Measurements from ENCODE around the gene ST3GAL5.

DNA sequence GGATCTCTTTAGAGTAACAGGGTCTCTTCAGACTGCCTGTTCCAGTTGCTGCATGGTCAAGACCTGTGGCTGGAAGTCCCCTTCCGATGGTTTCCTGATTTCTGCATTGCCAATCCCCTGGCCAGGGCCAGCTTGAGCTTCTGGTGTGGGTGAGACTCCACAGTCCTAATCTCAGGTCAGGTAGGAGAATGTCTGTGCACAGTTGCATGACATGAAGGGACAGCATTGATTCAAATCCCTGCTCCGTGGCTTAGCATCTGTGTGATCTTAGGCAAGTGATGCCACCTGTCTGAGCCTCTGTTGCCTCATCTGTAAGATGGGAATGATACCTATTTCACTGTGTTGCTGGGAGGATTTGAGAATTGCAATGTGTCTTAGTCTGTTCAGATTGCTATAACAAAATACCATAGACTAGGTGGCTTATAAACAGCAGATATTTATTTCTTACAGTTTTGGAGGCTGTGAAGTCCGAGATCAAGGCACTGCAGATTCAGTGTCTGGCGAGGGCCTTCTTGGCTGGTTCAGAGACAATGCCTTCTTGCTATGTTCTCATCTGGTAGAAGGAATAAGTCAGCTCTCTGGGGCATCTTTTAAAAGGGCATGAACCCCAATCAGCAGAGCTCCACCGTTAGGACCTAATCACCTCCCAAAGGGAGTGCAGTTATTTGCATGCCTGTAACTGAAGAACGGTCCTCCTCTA lies 68.8 kb downstream of the ST3GAL5 start:
- no peak for TF ChIP-seq POLR2AphosphoS5 (IDR thresholded peaks at IDR 0.05; ENCODE audit: borderline replicate concordance, low read depth, low read length)
- no peak for TF ChIP-seq EZH2 (IDR thresholded peaks at IDR 0.05)

All from SK-N-MC (cell line).